ENCODE data around the gene PDIK1L. TPM values are rescaled to one million over a fixed set of nuclear protein-coding genes. Genes with fewer than 3 reads are reported as not detected.
"Not testable (repeated sequence)": the region's sequence is repeated elsewhere in the genome, so short reads cannot be mapped to it uniquely, and the experiment has no call there.

PDIK1L gene
- total and polyA plus RNA-seq, 9 donors = 4.5 to 16.5 (median 10.8) TPM

GRCh38 chr1:26090893-26091292 is 20.7 kb upstream of the PDIK1L start:
- TF ChIP-seq CTCF (IDR thresholded peaks at IDR 0.05) (no peak), EP300 (IDR thresholded peaks at IDR 0.05) (no peak), POLR2A (IDR thresholded peaks at IDR 0.05) (no peak)
- WGBS, 3 donors = 75 to 86% (median 84%) methylated on average over 3 of the region's 3 CpGs
- no peaks in the 10 kb centered on the region for H3K27me3 ChIP-seq

GRCh38 chr1:26092422-26092821 is 19.2 kb upstream of the PDIK1L start:
- 63 to 65% (median 64%) methylated on average over 7 of the region's 7 CpGs for WGBS, 3 donors
- Histone ChIP-seq H3K36me3 (no peaks in the 10 kb centered on the region), H3K27me3 (no peaks in the 10 kb centered on the region), H3K27ac (no peak overlapping the region), H3K9me3 (no peaks in the 10 kb centered on the region), H3K4me1 (ENCODE audit: insufficient read depth) (no peaks in the 10 kb centered on the region), H3K4me3 (no peak overlapping the region)
- no peak for DNase-seq
- intact Hi-C loops (cut with DNase I) = no loop called here
- TF ChIP-seq POLR2A (IDR thresholded peaks at IDR 0.05) = no peak
- TF ChIP-seq EP300 (IDR thresholded peaks at IDR 0.05) = no peak
- no peak for TF ChIP-seq CTCF (IDR thresholded peaks at IDR 0.05)

More at GRCh38 chr1:26090893-26091292, 20.7 kb upstream of the PDIK1L start:
- H3K4me1 ChIP-seq (ENCODE audit: insufficient read depth) = no peaks in the 10 kb centered on the region
- no peak overlapping the region for H3K27ac ChIP-seq
- intact Hi-C loops (cut with DNase I) = no loop called here
- H3K36me3 ChIP-seq = no peaks in the 10 kb centered on the region
- no peak overlapping the region for H3K4me3 ChIP-seq
- no peaks in the 10 kb centered on the region for H3K9me3 ChIP-seq
- no peak for DNase-seq

- intact Hi-C loops (cut with DNase I); H3K36me3 ChIP-seq; H3K27me3 ChIP-seq; H3K9me3 ChIP-seq; H3K27ac ChIP-seq; H3K4me3 ChIP-seq; DNase-seq; H3K4me1 ChIP-seq (ENCODE audit: insufficient read depth): not testable (repeated sequence)
- WGBS, 3 donors = 15 to 24% (median 19%) methylated on average over 6 of the region's 6 CpGs
Observed at GRCh38 chr1:26093569-26093968, 18.1 kb upstream of the PDIK1L start.

- Histone ChIP-seq H3K9me3 (no peaks in the 10 kb centered on the region), H3K36me3 (no peaks in the 10 kb centered on the region), H3K4me1 (ENCODE audit: insufficient read depth) (no peaks in the 10 kb centered on the region), H3K4me3 (no peak overlapping the region), H3K27ac (no peak overlapping the region), H3K27me3 (no peaks in the 10 kb centered on the region)
- intact Hi-C loops (cut with DNase I) = no loop called here
- no peak for TF ChIP-seq EP300 (IDR thresholded peaks at IDR 0.05)
- TF ChIP-seq CTCF (IDR thresholded peaks at IDR 0.05) = no peak
- TF ChIP-seq POLR2A (IDR thresholded peaks at IDR 0.05) = no peak
- no peak for DNase-seq
- 9 to 18% (median 11%) methylated on average over 11 of the region's 11 CpGs for WGBS, 3 donors
Observed at GRCh38 chr1:26094076-26094669, 17.5 kb upstream of the PDIK1L start.

- TF ChIP-seq EP300 (IDR thresholded peaks at IDR 0.05) = no peak
- TF ChIP-seq POLR2A (IDR thresholded peaks at IDR 0.05) = no peak
- no peak for TF ChIP-seq CTCF (IDR thresholded peaks at IDR 0.05)
- Histone ChIP-seq H3K36me3 (no peaks in the 10 kb centered on the region), H3K4me3 (no peak overlapping the region), H3K4me1 (ENCODE audit: insufficient read depth) (no peaks in the 10 kb centered on the region), H3K27ac (no peak overlapping the region), H3K27me3 (no peaks in the 10 kb centered on the region), H3K9me3 (no peaks in the 10 kb centered on the region)
- WGBS, 3 donors = 18 to 23% (median 23%) methylated on average over 17 of the region's 17 CpGs
- DNase-seq = peak in 3 of 5 donors; percentile 19 to 36 (median 20)
- intact Hi-C loops (cut with DNase I) = no loop called here
Observed at GRCh38 chr1:26094677-26095383, 16.8 kb upstream of the PDIK1L start.
